Activated T-cell treated with anti-CD3 and anti-CD28 coated beads, Interleukin-2, amount 50 U/mL, for 48 hours (primary cell): Measurements from ENCODE around the gene DRD5.
"Not testable (repeated sequence)": the region's sequence is repeated elsewhere in the genome, so short reads cannot be mapped to it uniquely, and the experiment has no call there.

Experiments
- DNase-seq, 2 experiments: peaks; one replicate each; pipeline ENCODE4 v3.0.0-alpha.2; 2020

Gene DRD5

GRCh38 chr4:9781343-9782135 is at the start of gene DRD5:
DRD5 (plus strand) TSS chr4:9781634; CDS start chr4:9782030, 396 bp downstream.
- DNase-seq: no peak

- not testable (repeated sequence) for DNase-seq
These were observed 49.2 kb upstream of the DRD5 start for GRCh38 chr4:9732256-9732655.

DNA sequence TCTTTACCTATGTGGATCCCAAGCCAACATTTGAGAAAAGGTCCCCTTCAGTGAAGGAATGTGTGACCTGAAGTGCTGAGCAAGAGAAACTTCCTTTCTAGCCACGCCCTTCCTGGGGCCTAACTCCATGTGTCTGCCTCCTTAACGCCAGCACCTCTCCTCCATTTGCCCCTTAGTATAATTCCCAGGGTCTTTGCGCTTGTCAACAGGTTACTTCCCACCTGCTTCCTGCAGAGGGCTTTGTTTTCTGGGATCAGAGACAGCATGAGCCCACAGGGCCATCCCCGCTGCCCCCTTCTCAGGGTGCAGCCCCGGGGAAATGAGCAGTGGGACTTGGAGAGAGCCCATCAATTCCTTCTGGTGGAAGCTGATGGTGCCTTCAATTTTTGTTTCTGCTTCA is 45.9 kb upstream of the DRD5 start:
- DNase-seq: no peak

DNA sequence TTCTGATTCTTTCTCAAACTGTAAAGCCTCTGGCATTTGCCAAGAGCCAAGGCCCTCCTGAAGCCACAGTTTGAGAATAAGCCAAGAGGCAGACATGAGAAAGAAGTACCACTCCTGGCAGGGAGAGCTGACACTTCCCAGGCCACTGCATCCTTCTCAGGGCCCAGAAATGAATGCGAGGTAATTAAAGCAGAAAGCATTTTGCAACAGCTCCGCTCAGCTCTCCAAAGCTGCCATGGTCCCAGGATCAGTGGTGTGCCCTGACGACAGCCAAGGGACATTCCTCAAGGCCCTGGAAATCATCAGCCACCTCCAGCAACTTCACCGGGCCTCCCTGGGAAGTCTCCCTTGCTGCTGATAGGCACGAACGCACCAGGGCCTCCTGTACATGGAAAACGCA is 44.2 kb upstream of the DRD5 start:
- not testable (repeated sequence) for DNase-seq

DNA sequence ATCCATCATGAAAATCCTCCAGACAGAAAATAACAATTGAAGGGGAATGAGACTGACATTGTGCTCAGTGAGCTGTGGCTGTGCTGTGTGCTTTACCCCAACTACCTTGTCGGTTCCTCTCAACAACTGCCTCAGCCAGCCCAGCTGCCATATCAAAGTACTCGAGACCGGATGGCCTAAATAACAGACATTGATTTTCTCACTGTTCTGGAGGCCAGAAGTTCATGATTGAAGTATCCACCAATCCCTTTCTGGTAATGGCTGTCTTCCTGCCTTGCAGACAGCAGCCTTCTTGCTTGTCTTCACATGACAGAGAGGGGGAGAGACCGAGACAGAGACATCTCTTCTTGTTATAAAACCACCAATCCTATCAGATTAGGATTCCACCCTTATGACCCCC is 37.6 kb upstream of the DRD5 start:
- DNase-seq: not testable (repeated sequence)

DNA sequence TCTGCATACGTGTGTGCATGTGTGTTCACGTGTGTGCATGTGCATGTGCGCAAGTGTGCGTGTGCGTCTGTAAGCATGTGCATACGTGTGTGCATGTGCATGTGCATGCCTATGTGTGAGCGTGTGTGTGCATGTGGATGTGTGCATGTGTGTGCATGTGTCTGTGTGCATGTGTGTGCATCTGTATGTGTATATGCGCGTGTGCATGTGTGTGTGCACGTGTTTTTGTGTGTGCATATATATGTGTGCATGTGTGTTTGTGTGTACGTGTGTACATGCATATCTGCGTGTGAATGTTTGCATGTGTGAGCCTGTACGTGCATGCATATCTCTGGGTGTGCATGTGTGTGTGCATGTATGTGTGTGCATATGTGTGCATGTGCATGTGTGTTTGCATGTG is 35.7 kb upstream of the DRD5 start:
- DNase-seq: no peak

DNA sequence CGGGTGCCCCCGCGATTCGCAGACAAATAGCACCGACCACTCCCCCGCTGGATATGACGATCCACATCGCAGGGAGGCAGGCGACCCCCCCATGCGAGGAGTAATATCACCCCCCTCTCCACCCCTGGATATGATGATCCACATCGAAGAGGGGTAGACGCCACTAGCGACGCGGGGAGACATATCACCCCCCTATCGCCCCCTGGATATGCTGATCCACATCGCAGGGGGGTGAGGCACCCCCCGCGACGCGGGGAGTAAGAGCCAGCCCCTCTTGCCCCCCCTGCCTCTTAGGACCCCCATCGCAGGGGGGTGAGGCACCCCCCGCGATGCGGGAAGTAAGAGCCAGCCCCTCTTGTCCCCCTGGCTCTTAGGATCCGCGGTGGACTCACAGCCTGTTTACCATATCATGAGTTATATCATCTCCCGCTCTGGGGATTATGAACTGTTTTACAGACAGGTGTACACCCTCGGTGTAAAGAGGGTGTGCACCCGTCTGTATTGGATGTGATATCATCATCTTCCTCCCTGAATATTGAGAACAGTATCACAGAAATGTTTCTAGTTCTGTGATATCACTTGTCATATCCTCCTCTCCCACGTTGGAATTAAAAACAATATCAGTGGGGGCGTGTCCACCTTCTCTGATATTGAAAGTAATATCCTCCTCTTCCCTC is 22.7 kb upstream of the DRD5 start:
- DNase-seq: no peak

DNA sequence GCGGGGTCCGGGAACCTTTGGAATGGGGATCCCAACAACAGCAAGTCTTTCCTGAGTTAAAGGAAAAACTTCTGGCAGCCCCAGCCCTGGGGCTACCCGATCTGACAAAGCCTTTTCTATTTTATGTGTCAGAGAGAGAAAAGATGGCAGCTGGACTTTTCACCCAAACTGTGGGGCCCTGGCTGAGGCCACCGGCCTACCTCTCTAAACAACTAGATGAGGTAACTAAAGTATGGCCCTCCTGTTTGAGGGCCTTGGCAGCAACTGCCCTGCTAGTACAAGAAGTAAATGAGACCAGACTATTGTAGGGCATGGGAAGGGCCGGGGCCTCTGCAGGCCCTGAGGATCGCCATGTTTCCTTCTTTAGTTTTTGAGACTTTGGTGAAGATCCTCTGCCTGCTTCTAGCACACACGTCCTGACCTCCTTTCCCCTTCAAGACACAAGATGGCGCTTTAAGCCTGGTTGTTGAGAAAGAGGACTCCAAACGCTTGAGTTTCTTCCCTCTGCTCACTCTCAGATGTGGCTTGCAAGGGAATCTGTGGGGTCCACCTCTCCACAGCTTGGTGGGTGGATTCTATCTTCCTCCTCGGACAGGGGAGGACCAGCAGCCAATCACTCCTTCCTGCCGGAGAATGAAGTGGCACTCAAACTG is 18.5 kb upstream of the DRD5 start:
- DNase-seq: peak; percentile 52 to 54

DNA sequence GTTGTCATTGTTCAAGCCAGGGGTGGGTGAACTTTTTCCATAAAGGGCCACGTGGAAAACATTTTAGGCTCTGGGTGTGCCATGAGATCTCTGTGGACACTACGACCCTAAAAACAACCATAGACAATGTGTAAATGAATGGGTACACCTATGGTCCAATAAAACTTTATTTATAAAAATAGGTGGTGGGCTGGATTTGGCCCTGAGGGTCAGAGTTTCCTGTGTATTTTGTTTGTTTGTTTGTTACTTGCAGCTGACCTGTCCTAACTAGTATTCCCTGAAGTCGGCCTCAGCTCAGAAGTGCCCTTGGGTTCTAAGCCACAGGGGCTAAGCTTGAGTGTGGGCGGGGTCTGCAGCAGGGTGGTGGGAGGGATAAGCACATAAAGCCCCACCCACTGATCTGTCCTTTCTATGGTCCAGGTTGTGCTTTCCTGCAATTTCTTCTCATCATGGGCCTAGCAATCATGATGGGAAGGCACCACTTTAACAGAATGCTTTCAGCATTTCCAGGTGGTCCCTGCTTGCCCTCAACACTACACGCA is 17.2 kb upstream of the DRD5 start:
- no peak for DNase-seq

DNA sequence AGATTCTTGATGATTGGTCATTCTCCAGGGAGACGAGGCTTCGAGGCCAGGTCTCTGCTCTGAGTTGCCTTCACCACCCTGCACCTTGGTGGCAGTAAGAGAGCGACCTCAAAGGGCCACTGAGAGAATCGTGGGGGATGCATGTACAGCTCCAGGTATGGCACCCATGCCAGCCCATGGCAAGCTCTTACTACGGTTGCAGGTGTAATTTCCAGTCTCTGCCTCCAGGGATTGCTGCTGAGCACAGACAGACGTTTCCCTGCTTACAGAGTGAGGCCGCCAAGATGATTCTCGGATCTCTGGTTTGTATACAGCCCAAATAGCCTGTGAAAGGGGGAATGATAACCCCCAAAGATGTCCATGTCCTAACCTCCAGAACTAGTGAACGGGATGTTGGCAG is 16.3 kb upstream of the DRD5 start:
- peak; percentile 33 to 44 for DNase-seq

- no peak for DNase-seq
These were observed 12.1 kb upstream of the DRD5 start for GRCh38 chr4:9769321-9769720.

GRCh38 chr4:9771034-9771433 is 10.4 kb upstream of the DRD5 start:
- DNase-seq: no peak

DNA sequence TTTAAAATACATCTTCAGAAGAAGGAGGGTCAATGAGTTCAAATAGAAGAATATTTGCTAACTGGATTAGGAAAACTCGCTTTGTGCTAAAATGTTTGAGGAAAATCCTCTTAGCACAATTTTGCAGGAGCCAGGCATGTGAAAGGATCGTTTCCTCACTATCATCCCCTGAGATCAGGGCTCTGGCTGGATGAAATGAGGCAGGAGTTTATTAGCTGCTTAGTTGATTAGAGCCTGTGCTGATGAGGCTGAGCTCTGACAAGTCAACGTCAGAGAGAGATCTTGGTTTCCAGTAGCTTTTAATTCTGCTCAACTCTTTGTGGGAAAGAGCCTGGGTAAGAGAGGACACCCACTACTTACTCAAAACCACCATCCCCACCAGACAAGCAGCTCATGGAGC is 8.0 kb upstream of the DRD5 start:
- DNase-seq: no peak

DNA sequence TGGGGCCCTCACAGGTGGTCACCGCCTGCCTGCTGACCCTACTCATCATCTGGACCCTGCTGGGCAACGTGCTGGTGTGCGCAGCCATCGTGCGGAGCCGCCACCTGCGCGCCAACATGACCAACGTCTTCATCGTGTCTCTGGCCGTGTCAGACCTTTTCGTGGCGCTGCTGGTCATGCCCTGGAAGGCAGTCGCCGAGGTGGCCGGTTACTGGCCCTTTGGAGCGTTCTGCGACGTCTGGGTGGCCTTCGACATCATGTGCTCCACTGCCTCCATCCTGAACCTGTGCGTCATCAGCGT is 652 bp downstream of the DRD5 start:
- no peak for DNase-seq

- DNase-seq: not testable (repeated sequence)
These were observed 4.5 kb downstream of the DRD5 start for GRCh38 chr4:9785891-9786290.

GRCh38 chr4:9792381-9792780 is 10.9 kb downstream of the DRD5 start:
- DNase-seq: no peak

GRCh38 chr4:9796641-9797040 is 15.2 kb downstream of the DRD5 start:
- not testable (repeated sequence) for DNase-seq

DNA sequence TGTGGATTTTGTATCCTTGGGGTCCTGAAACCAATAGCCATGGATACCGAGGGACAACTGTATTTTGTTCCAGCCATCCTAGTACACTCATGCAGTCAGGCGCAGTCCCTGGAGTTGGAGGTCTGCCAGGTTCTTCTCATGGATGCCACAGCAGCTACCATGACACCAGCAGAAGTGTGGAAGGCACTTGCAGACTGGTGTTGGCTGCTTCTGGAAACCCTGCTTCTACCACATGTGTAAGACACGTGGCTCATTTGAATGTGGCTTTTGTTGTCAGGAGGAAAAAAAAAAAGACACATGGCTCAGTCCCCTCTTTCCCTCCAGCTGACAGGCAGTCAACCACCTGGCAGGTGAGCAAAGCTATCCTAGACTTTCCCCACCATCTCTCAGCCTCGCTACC is 19.4 kb downstream of the DRD5 start:
- no peak for DNase-seq

GRCh38 chr4:9804918-9805317 is 23.5 kb downstream of the DRD5 start:
- DNase-seq: no peak

GRCh38 chr4:9808077-9808476 is 26.6 kb downstream of the DRD5 start:
- no peak for DNase-seq

DNA sequence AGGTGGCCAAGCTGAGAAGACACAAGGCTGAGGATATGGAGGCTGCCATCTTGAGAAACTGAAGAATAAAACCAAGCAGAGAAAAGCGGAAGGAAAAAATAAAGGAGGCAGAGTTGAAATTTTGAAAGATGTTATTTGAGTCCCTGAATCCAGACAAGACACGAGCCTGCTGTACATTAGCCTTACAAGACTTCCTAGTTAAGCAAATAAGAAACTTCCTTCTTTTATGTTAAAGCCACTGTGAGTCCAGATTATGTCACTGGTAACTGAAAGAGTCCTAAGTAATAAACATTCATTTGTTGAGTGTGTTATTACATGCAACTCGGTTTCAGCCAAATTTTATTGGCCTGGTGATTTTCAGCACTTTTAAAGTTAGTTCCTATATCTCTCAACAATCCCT is 30.4 kb downstream of the DRD5 start:
- DNase-seq: no peak

GRCh38 chr4:9812501-9813340 is 31.3 kb downstream of the DRD5 start:
- DNase-seq: no peak

DNA sequence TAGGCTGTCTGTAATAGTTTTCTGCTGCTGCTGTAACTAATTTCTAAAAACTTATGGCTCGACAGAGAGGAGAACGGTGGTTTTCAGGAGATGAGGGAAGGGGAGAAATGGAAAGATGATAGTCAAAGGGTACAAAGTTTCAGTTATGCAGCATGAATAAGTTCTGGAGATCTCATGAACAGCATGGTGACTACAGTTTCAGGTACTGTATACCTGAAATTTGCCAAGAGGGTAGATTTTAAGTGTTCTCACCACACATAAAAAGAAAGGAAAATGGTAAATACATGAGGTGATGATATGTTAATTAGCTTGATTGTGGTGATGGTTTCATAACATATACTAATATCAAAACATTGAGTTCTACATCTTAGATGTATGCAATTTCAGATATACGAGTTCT is 34.9 kb downstream of the DRD5 start:
- DNase-seq: no peak
